NCI-H1436 (cell line): ENCODE results near the gene OR2J1.
"Not testable (repeated sequence)": the region's sequence is repeated elsewhere in the genome, so short reads cannot be mapped to it uniquely, and the experiment has no call there.

Source experiments
- DNase-seq: peaks from one replicate; lab custom pipeline; 2025; lab: John Stamatoyannopoulos, UW

The OR2J1 gene

DNA sequence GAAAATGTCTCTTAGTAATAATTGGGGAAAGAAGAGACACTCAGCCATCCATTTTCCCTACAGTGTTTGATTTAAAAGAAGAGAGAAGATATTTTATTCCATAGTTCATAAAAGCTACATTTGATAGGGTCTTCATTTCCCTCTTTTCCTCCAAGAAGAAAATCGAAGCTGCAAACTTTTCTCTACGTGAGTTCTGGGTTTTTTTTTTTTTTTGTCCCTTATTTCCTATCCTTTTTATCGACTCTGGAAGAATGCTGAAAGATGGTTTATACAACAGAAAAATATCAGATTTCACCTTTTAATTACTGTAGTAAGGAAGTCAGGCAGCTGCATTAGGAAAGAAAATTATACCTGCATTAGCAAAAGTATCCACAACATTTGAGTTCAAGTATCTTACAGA, at the start of gene OR2J1:
OR2J1 (plus strand) TSS at position 301 of the 400 bp plus-strand sequence. CDS start 1,453 bp downstream, outside the sequence.
- no peak for DNase-seq

DNA sequence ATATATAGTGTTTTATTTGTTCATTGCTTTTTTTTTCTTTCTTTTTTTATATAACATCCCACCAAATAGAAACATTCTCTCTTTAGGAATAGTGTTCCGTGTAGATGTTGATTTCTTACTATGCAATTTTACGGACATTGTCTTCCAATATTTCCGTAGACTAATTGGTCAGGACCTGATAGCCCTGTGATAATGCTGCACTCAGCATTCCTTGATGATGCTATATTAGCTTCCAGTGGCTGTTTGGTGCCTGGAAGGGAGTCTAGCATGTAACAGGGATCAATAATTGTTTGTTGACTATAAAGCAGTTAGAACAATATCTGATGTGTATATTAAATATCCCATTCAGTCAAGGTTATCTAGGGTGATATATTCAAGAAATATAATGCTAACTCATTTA, 47.6 kb upstream of the OR2J1 start:
- DNase-seq: no peak

DNA sequence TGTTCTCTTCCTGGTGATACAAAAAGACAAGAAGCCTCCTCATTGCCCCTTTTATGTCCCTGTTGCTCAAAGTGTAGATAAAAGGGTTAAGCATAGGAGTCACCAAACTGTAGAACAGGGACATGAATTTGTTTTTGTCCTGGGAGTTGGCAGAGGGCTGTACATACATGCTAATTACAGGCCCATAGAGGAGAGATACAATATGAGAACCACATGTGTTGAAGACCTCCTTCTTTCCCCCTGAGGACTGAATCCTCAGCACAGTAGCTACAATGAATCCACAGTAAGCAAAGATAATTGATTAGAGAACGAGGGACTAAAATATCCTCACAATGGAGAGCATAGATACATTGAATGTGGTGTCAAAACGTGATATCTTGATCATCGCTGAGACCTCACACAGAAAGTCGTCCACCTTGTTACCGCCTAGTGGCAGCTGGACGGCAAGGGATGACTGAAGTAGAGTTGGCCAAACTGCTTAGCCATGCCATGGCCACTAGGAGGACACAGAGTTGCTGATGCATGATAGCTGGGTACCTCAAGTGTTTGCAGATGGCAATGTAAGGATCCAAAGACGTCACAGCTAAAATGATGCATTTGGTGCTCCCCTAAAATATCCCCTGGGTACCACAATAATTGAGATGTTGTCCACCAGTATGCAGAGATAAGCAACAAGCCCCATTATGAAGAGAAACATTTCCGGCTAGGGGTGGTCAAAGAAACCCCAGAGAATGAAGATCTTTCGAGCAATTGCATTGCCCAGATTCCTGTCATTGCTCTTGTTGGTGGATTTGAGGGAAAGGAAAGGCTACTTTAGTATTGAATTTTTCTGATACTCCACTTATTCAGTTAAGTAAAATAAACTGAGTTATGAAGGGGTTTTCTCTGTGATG, 27.2 kb upstream of the OR2J1 start:
- DNase-seq: no peak

DNA sequence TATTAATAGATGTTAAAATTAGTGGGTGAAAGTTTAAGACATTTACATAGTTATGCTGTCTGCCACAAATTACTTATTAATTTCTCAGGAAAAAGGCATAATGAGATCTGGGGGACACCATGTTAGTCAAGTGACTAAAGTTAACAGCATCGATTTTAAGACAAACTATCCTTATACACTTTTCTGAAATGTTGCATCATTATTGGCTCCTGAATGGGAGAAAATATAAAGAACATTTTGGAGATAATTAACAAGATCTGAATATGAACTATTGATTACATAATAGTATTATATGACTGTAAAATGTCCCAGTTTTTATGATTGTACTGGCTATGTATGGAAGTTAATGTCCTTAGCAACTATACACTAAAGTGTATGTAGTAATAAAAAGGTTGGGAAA, 20.1 kb upstream of the OR2J1 start:
- no peak for DNase-seq

DNA sequence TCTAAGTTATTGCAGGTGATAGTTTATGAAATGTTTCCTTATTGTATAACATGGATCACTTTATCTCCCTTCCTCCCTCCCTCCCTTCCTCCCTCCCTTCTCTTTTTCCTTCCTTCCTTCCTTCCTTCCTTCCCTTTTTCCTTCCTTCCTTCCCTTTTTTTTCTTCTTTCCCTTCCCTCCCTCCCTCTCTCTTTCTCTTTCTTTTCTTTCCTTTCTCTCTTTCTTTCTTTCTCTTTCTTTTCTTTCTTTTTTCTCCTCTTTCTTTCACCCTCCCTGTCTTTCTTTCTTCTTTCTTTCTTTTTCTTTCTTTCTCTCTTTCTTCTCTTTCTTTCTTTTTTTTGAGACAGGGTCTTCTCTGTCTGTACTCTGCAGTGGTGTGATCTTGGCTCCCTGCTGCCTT, 18.0 kb upstream of the OR2J1 start:
- DNase-seq: no peak

DNA sequence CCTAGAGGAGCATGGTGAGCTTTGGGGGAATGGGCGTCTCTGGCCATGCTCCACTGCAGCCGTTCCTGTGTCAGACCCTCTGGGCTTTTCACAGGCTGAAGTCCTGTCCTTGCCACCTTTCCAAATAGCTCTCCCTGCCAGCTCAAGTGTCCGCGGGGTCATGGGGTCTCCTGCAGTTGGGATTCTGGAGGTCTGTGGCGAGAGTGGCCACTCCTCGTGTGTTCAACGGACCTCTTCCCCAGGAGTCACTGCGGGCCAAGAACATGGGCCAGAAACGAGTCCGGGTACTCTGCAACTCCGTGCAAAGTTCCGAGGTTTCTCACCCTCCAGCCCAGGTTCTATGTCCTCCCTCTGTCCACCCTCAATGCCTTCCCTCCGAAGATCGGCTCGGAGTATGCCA, 16.8 kb upstream of the OR2J1 start:
- DNase-seq: no peak

DNA sequence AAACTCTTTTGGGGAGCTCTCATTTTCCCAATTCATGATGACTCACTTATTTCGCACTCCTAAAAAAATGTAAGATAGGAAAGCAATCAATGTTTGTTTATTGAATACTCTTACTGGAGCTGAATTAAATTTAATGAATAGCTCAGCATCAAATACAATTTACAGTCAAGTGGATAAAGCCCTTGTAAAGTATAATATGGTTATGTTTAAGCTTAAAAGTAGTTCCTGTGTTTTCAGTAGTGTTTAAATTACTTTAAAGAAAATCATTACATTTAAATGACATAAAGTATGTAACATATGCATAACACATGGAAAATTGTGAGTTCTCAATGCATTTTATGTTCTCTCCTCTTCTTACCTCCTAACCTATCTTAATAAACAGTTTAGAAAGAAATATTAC, 12.1 kb upstream of the OR2J1 start, which contains the start of gene OR2B3:
OR2B3 (minus strand) TSS at position 101 of the 400 bp plus-strand sequence; CDS start at position 36, 65 bp downstream.
- no peak for DNase-seq

DNA sequence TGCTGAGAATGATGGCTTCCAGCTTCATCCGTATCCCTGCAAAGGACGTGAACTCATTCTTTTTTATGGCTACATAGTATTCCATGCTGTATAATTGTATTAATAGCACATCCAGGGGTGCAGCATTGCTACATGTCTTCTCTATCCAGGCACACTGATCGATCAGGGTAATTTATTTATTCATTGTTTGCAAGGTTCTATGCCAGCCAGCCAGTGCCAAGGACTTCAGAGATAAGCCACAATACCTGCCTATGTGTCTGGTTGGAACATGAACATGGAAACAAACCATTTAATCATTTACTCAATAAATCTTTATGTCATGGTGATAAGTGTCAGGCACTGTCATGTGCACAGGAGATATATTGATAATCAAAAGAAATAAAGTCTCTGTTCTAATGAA, 6.3 kb upstream of the OR2J1 start:
- DNase-seq: no peak

DNA sequence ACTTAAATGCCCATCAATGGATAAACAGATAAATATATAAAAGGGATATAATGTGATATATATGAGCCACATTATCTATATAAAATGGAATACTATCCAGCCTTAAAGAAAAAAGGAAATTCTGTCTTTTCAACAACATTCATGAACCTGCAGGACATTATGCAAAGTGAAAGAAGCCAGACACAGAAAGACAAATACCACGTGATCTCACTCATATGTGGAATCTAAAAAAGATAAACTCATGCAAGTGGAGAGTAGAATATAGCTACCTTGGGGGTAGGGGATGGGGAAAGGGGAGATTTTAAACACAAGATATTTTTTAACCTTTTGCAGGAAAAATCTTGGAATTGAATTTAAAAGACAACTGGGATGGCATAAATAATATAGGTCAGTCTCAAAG, 1.5 kb upstream of the OR2J1 start:
- no peak for DNase-seq

DNA sequence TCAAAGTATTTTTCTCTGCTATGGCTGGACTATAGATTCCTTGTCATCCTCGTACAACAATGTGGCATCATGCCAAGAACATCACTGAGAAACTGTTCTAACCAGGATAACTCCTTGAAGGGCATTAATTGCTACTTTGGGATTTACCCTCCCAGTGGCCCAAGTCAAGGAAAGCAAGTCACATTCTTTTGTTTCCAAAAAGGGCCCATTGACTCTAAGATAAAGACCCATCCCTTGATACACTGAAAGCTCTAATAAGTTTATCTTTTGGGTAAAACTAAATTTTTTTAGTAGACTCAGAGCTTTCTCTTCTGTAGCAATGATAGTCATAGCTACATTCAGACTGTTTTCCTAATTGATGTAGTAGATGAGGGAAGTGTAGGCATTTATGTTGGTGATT, 8.5 kb downstream of the OR2J1 start, which contains the start of gene OR2J3:
OR2J3 (plus strand) TSS at position 301 of the 400 bp plus-strand sequence. CDS start 3,833 bp downstream, outside the sequence.
- no peak for DNase-seq

DNA sequence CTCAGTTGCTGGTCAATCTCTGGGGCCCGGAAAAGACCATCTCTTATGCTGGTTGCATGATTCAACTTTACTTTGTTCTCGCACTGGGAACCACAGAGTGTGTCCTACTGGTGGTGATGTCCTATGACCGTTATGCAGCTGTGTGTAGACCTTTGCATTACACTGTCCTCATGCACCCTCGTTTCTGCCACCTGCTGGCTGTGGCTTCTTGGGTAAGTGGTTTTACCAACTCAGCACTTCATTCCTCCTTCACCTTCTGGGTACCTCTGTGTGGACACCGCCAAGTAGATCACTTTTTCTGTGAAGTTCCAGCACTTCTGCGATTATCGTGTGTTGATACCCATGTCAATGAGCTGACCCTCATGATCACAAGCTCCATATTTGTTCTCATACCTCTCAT, 12.8 kb downstream of the OR2J1 start:
- DNase-seq: no peak

DNA sequence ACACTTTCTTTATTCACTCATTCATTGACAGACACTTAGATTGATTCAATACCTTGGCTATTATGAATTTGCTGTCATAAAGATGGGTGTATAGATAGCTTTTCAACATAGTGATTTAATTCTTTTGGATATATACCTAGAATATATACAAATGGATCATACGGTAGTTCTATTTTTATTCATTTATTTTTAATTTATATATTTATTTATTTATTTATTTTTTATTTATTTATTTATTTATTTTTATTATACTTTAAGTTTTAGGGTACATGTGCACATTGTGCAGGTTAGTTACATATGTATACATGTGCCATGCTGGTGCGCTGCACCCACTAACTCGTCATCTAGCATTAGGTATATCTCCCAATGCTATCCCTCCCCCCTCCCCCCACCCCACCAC, 15.7 kb downstream of the OR2J1 start:
- not testable (repeated sequence) for DNase-seq

DNA sequence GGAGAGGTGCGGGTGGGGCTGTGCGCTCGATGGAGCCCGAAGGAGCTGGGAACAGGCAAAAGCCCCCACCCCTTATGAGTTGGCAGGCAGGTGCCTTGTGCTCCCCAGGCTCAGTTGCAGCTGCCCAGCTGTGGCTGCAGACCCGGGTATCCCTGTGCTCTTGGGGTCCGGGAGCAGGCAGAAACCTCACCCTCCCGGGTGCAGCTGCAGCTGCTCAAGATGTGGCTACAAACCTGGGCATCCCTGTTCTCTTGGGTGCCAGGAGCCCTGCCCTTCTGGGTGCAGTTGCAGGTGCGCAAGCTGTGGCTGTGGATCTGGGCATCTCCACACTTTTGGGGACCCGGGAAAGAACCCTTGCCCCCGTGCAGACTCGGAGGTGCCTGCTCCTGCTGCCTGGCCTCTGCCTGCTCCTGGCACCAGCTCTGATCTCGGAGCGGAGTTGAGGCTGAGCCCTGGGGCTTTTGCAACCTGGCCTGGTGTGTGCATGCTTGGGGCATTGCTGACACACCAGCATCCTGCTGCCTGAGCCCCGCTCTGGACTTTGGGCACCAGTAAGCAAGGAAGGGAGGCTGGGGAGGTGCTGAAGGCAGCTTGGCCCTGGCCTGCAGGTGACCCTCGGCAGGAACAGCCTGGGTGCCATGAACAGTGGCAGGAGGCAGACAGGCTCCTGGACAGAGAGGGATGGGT, 30.2 kb downstream of the OR2J1 start:
- DNase-seq: no peak

DNA sequence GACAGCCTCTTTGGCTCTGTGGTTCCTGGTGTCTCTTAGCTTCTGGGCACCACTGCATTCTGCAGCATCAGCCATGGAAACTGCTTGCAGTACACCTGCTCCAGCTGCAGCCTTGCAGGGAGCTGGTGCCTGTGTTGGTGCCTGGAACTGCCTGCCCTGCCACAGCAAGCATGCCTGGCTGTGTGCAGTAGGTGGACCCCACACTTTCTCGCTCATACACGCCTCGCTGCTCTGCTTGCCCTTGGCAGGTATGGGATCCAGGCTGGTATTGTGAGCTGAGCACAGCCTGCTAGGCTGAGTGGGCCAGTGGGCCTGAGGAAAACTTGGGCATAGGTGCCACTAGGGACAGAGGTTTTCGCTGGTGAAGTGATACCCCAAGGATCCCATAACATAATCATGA, 31.4 kb downstream of the OR2J1 start:
- DNase-seq: no peak

DNA sequence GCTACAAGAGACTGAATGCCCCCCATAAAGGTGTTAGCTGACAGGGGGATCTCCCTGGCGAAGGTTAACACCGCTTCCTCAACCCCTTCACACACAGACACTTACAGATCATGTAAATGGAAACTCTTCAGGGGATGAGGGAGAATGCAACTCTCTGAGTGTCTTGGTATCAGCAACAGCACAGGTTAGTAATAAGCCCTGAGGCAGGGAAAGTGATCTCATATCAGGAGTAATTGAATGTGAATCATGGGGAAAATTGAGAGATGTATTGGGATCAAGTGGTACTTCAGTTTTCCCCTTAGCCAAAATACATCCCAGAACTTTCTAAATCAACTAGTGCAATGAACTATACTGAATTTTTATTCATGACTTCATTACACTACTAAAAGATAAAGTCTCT, 32.4 kb downstream of the OR2J1 start:
- DNase-seq: no peak

DNA sequence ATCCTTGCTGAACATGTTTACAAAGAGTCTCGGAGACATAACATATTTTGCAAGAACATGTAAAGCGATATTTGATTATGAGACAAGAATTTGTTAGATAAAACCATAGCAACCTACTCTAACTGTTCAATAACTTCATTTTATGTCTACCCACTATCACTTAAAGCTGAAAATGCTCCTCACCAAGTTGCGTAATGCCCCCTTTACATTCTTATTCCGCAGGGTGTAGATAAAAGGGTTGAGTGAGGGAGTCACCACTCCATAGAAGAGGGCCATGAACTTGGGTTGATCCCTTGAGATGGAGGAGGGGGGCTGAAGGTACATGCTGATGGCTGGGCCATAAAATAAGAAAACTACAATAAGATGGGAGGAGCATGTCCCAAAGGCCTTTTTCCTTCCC, 38.4 kb downstream of the OR2J1 start:
- no peak for DNase-seq

DNA sequence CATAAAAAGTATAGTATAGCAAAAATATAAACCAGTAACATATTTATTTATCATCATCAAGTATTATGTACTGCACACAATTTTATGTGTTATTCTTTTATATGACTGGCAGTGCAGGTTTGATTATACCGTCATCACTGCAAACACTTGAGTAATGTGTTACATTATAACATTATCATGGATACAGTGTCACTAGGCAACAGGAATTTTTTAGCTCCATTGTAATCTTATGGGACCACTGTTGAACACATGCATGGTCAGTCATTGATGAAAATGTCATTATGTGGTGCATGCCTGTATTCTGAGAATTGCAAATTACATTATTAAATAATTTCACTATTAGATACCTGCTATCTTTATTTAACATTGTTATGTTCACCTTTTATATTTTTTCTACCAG, 42.3 kb downstream of the OR2J1 start:
- no peak for DNase-seq

DNA sequence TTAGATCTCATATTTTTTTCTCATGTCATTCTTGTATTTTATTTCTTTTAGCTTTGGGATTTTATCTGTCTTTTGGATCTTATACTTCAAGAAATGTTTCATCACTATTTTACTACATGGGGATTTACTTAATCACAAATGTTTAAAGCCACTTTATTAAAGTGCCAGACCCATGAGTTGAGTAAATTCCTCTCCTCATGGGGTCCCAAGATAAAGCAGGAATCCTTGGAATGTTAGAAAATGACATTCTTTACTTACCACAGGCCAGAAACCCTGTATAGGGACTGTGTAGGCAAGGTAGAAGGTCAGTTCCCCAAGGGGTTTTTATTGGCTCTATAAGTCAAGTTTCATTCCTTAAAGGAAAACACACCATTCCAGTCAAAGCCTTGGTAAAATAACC, 43.0 kb downstream of the OR2J1 start:
- no peak for DNase-seq

DNA sequence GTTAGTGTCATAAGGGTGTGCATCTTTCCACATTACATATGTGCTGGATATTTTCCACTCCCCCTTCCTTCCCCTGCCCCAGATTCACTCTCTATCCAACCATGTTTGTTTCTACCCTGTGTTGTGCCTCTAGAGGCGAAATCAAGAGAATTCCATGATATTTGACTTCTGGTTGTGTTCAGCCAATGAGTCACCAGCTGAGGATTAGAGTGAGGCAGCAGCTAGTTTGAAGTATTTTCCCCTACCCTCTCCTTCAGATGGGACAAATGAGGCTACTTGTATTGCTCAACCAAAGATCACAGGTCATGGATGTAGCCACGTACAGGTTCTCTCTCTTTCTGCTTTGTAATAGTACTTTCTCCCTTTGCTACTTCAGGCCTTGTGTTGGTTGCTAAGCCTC, 46.9 kb downstream of the OR2J1 start:
- no peak for DNase-seq

DNA sequence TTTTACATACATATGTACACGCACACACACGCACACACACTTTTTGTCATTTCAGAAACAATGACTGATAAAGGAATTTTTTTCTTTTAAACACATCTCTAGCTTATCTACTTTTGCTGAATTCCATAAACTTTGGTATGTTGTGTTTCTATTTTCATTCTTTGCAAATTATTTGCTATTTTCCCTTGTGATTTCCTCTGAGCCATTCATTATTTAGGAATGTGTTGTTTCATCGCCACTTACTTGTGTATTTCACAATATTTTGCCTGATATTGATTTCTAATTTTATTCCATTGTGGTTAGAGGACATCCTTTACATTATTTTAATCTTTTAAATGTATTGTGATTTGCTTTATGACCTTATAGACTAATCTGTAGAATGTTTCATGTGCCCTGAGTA, 47.8 kb downstream of the OR2J1 start:
- no peak for DNase-seq

DNA sequence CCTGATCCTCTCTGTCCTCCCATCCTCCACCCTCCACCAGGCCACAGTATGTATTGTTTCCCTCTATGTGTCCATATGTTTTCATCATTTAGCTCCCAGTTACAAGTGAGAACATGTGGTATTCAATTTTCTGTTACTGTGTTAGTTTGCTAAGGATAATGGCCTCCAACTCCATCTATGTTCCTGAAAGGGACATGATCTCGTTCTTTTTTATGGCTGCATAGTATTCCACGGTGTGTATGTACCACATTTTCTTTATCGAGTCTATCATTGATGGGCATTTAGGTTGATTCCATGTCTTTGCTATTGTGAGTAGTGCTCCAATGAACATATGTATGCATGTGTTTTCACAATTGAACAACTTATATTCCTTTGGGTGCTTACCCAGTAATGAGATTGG, 50.2 kb downstream of the OR2J1 start:
- DNase-seq: not testable (repeated sequence)
